Measurements from ENCODE around the gene NONO.
"Not testable (repeated sequence)": the region's sequence is repeated elsewhere in the genome, so short reads cannot be mapped to it uniquely, and the experiment has no call there.

- TF ChIP-seq, protein P1, sequence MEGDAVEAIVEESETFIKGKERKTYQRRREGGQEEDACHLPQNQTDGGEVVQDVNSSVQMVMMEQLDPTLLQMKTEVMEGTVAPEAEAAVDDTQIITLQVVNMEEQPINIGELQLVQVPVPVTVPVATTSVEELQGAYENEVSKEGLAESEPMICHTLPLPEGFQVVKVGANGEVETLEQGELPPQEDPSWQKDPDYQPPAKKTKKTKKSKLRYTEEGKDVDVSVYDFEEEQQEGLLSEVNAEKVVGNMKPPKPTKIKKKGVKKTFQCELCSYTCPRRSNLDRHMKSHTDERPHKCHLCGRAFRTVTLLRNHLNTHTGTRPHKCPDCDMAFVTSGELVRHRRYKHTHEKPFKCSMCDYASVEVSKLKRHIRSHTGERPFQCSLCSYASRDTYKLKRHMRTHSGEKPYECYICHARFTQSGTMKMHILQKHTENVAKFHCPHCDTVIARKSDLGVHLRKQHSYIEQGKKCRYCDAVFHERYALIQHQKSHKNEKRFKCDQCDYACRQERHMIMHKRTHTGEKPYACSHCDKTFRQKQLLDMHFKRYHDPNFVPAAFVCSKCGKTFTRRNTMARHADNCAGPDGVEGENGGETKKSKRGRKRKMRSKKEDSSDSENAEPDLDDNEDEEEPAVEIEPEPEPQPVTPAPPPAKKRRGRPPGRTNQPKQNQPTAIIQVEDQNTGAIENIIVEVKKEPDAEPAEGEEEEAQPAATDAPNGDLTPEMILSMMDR (IDR thresholded peaks at IDR 0.05; ENCODE audit: low read depth, low read length, missing input control) = not testable (repeated sequence)
- not testable (repeated sequence) for TF ChIP-seq SP1 (IDR thresholded peaks at IDR 0.05); YY1 (IDR thresholded peaks at IDR 0.05); TAF1 (conservative IDR thresholded peaks at IDR 0.05); REST (IDR thresholded peaks at IDR 0.05)
Measured at GRCh38 chrX:71349867-71350266, 66.4 kb downstream of the NONO start.
